Upper lobe of left lung (tissue), 6 donors: ENCODE data around the gene WNK1. TPM values are rescaled to one million over a fixed set of nuclear protein-coding genes. Genes with fewer than 3 reads are reported as not detected.

Source experiments
- ATAC-seq, 2 donors: fragments of 200-7000 bp; cut with Tn5 transposase; one replicate each; pipeline ENCODE4 v1.9.1; 2022; ENCODE audit warnings: mild to moderate bottlenecking in 2 of 2, moderate library complexity in 2 of 2; ENCODE audit not compliant: low FRiP score in 2 of 2
- DNase-seq, 2 donors: peaks; one replicate each; pipeline ENCODE4 v3.0.0-alpha.2; 2019 to 2020
- H3K27ac ChIP-seq, 4 donors: fragments of 200-600 bp; sonication (generic); one replicate each; pipeline ENCODE4 v1.5.1; 2016 to 2019
- H3K27me3 ChIP-seq, 4 donors: fragments of 200-600 bp; sonication (generic); one replicate each; pipeline ENCODE4 v1.5.1; 2017 to 2019
- H3K36me3 ChIP-seq, 4 donors: fragments of 200-600 bp; sonication (generic); one replicate each; pipeline ENCODE4 v1.5.1; 2016 to 2019
- H3K4me1 ChIP-seq, 4 donors: fragments of 200-600 bp; sonication (generic); one replicate each; pipeline ENCODE4 v1.5.1; 2018 to 2019
- H3K4me3 ChIP-seq, 4 donors: fragments of 200-600 bp; sonication (generic); one replicate each; pipeline ENCODE4 v1.5.1; 2017 to 2019; ENCODE audit warnings: mild to moderate bottlenecking in 2 of 4, moderate library complexity in 1 of 4
- H3K9me3 ChIP-seq, 4 donors: fragments of 200-600 bp; sonication (generic); one replicate each; pipeline ENCODE4 v1.5.1; 2018 to 2019
- EP300 ChIP-seq, 4 donors: sonication (generic); formaldehyde crosslinking; IDR thresholded peaks; one replicate each; pipeline ENCODE4 v1.5.1; 2017; ENCODE audit warnings: antibody characterized with exemption in 4 of 4, control low read depth in 2 of 4
- POLR2A ChIP-seq, 4 donors: fragments of 450-650 bp; IDR thresholded peaks; one replicate each; pipeline ENCODE4 v1.5.1; 2016 to 2017; ENCODE audit warnings: antibody characterized with exemption in 4 of 4, mild to moderate bottlenecking in 2 of 4
- POLR2AphosphoS5 ChIP-seq, 2 donors: sonication (generic); formaldehyde crosslinking; IDR thresholded peaks; one replicate each; pipeline ENCODE4 v1.5.1; 2017; ENCODE audit warnings: antibody characterized with exemption in 2 of 2
- WGBS, 2 donors: methylation state at CpG; one replicate each; pipeline ENCODE4 v1.1.5; 2017 to 2018; 5-methylcytosine and 5-hydroxymethylcytosine counted together
- total RNA-seq, 6 donors: library from RNA; depleted of rRNA in 4 of 6; stranded (reverse); fragments of >200 nt in 4 of 6; gene quantifications; one replicate each; pipeline versions ENCODE4 v1.1.0 to v1.2.1, GENCODE V29; 2016 to 2021
- TF ChIP-seq, protein P1 (sequence below), 6 experiments: fragments of 450-650 bp in 4 of 6; fragments of 200-600 bp in 2 of 6; sonication (generic) in 2 of 6; IDR thresholded peaks; one replicate each; pipeline ENCODE4 v1.5.1; 2016 to 2019; ENCODE audit warnings: antibody characterized with exemption in 6 of 6
- donor health status: DM: no; HTN: no; CAD: no; lungs with moderate emphysema.
- donor health status: DM: no; HTN: yes; CAD: no; lungs with severe emphysema.

The WNK1 gene
- total RNA-seq, 6 donors from 2014 or later: 184 to 288 (median 245) TPM

DNA sequence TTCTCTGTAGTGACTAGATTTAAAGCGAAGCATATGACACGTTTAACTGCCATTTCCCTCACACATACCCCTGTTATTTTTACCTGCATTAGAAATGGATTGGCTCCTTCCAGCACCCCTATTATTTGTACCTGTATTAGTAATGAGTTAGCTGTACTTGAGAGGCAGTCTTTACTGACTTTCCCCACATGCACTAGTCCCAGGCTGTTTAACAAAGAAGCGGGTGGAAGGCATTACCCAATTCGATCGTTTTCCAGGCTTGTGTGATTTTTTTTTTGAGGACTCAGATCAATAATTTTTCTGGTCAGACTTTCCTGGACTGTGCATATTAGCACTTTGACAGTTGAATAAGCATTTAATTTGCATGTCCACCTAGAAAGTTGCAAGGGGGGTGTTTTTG is 150.7 kb downstream of the WNK1 start:
- Histone ChIP-seq H3K9me3 (no peaks in the 10 kb centered on the region), H3K27me3 (no peaks in the 10 kb centered on the region), H3K36me3 (peaks cover 30 to 100% (median 81%) of the 10 kb centered on the region in 4 donors), H3K4me3 (no peak overlapping the region), H3K4me1 (peaks cover 0 to 7% (median 0%) of the 10 kb centered on the region in 4 donors), H3K27ac (no peak overlapping the region)
- DNase-seq: no peak
- TF ChIP-seq POLR2AphosphoS5 (IDR thresholded peaks at IDR 0.05) (no peak), POLR2A (IDR thresholded peaks at IDR 0.05) (no peak), EP300 (IDR thresholded peaks at IDR 0.05) (no peak)
- TF ChIP-seq, protein P1, sequence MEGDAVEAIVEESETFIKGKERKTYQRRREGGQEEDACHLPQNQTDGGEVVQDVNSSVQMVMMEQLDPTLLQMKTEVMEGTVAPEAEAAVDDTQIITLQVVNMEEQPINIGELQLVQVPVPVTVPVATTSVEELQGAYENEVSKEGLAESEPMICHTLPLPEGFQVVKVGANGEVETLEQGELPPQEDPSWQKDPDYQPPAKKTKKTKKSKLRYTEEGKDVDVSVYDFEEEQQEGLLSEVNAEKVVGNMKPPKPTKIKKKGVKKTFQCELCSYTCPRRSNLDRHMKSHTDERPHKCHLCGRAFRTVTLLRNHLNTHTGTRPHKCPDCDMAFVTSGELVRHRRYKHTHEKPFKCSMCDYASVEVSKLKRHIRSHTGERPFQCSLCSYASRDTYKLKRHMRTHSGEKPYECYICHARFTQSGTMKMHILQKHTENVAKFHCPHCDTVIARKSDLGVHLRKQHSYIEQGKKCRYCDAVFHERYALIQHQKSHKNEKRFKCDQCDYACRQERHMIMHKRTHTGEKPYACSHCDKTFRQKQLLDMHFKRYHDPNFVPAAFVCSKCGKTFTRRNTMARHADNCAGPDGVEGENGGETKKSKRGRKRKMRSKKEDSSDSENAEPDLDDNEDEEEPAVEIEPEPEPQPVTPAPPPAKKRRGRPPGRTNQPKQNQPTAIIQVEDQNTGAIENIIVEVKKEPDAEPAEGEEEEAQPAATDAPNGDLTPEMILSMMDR (IDR thresholded peaks at IDR 0.05): no peak
- ATAC-seq: no peak
- 84 to 92% methylated on average over 5 of the region's 5 CpGs for WGBS, 2 donors

DNA sequence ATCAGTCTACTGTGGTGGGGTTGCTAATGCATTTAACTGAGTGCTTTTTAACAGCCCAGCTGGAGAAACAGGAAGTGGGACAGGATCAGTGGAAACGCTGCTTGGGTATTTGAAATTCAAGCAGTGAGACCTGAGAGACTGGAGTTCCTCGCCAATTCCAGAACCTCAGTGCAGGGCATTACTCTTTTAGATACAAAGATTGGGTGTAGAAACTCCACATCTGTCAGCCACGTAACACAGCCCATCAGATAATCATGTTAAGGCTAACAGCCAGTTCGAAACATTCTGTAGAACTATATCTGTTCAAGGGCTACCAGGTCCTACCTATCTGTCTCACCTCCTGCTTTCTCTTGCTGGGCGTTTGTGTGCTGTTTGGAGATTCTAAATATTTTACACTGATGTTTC is 151.6 kb downstream of the WNK1 start:
- Histone ChIP-seq H3K4me1 (peaks cover 0 to 12% (median 2%) of the 10 kb centered on the region in 4 donors), H3K36me3 (peaks cover 38 to 100% (median 82%) of the 10 kb centered on the region in 4 donors), H3K4me3 (no peak overlapping the region), H3K27ac (no peak overlapping the region), H3K9me3 (no peaks in the 10 kb centered on the region), H3K27me3 (no peaks in the 10 kb centered on the region)
- WGBS, 2 donors: 64 to 78% methylated on average over 5 of the region's 5 CpGs
- ATAC-seq (no peak), DNase-seq (no peak)
- TF ChIP-seq POLR2A (IDR thresholded peaks at IDR 0.05) (no peak), POLR2AphosphoS5 (IDR thresholded peaks at IDR 0.05) (no peak), EP300 (IDR thresholded peaks at IDR 0.05) (no peak)
- TF ChIP-seq, protein P1 (IDR thresholded peaks at IDR 0.05): no peak

DNA sequence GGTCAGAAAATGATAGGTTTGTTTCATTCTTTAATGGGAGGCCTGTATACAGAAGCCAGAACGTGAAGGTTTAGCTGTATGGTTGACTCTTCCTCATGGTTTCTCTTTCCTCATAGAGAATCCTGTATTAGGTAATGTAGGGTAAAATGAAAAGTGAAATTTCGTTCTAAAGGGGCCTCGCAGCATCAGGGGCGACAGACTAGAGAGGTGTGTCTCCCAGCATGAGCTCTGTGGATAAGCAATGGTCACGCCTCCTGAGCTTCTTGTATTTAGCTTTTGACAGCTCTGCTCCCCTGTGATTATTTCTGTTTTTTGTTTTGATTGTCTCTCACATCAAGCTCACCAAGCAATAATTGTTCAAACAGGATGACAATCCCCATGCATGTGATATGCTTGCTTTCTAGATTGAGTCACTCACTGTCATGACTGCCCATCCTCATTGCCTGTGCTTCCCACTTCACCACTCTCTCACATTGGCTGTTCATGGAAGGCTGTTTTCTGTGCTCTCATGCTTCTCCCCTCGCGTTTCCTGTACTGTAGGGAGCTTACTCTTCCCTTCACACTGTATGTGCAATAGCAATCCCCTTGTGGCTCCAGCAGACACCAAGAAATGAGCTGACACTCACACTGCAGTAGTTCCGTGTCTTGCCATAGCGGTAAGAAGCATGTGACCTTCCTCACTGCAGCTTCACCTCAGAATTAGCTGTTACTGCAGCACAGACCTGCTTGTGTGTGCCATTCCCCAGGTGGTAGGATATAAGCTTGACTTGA is 153.1 kb downstream of the WNK1 start:
- Histone ChIP-seq H3K4me3 (no peak overlapping the region), H3K36me3 (peaks cover 39 to 100% (median 75%) of the 10 kb centered on the region in 4 donors), H3K9me3 (no peaks in the 10 kb centered on the region), H3K4me1 (peaks cover 3 to 13% (median 9%) of the 10 kb centered on the region in 4 donors), H3K27me3 (no peaks in the 10 kb centered on the region), H3K27ac (no peak overlapping the region)
- 75 to 88% methylated on average over 9 of the region's 9 CpGs for WGBS, 2 donors
- ATAC-seq (no peak), DNase-seq (no peak)
- no peak for TF ChIP-seq POLR2AphosphoS5 (IDR thresholded peaks at IDR 0.05)
- no peak for TF ChIP-seq EP300 (IDR thresholded peaks at IDR 0.05)
- TF ChIP-seq, protein P1 (IDR thresholded peaks at IDR 0.05): no peak
- TF ChIP-seq POLR2A (IDR thresholded peaks at IDR 0.05): no peak

DNA sequence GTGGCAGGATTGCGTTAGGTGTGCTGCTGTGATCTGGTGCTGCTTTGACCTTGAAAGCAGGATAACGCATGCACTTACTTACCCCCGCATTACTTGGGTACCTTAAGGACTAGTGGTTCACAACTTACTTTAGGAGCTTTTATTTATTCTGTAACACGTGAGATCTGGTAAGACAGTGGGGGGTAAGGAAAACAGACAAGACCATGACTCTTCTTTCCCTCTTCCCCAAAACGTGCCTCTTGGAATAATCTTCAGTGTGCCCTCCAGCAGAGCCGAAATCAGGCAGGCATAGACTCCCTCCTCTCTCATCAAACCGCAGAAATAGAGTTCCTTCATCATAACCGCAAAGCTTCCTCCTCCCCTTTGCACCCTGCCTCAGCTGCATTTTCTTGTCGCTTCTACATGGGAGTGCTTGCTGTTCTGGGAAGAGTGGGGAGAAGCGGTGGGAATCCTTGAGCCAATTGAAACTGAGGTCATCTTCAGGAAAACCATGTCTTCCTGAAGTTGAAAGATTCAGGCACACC is 153.7 kb downstream of the WNK1 start:
- Histone ChIP-seq H3K9me3 (no peaks in the 10 kb centered on the region), H3K27me3 (no peaks in the 10 kb centered on the region), H3K4me1 (peaks cover 7 to 18% (median 10%) of the 10 kb centered on the region in 4 donors), H3K4me3 (no peak overlapping the region), H3K27ac (no peak overlapping the region), H3K36me3 (peaks cover 33 to 100% (median 71%) of the 10 kb centered on the region in 4 donors)
- ATAC-seq: no peak
- 74 to 94% methylated on average over 10 of the region's 10 CpGs for WGBS, 2 donors
- TF ChIP-seq POLR2AphosphoS5 (IDR thresholded peaks at IDR 0.05) (no peak), EP300 (IDR thresholded peaks at IDR 0.05) (no peak), POLR2A (IDR thresholded peaks at IDR 0.05) (no peak)
- TF ChIP-seq, protein P1 (IDR thresholded peaks at IDR 0.05): no peak
- no peak for DNase-seq
